A549 treated with Hydrocortisone at 1 μM for 4 hours (cell line): ENCODE data around the gene HDDC3. TPM values are rescaled to one million over a fixed set of nuclear protein-coding genes. Genes with fewer than 3 reads are reported as not detected.

ENCODE experiments used
- total RNA-seq: library from RNA; stranded (reverse); fragments of 200-300 nt; extraction: Qiagen RNA extraction; gene quantifications from 5 replicates; pipeline ENCODE4 v1.2.3, GENCODE V29; 2022

Gene HDDC3, protein sequence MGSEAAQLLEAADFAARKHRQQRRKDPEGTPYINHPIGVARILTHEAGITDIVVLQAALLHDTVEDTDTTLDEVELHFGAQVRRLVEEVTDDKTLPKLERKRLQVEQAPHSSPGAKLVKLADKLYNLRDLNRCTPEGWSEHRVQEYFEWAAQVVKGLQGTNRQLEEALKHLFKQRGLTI
- 26.8 to 38.6 TPM (median 34.3 TPM) in 5 replicates for total RNA-seq

DNA sequence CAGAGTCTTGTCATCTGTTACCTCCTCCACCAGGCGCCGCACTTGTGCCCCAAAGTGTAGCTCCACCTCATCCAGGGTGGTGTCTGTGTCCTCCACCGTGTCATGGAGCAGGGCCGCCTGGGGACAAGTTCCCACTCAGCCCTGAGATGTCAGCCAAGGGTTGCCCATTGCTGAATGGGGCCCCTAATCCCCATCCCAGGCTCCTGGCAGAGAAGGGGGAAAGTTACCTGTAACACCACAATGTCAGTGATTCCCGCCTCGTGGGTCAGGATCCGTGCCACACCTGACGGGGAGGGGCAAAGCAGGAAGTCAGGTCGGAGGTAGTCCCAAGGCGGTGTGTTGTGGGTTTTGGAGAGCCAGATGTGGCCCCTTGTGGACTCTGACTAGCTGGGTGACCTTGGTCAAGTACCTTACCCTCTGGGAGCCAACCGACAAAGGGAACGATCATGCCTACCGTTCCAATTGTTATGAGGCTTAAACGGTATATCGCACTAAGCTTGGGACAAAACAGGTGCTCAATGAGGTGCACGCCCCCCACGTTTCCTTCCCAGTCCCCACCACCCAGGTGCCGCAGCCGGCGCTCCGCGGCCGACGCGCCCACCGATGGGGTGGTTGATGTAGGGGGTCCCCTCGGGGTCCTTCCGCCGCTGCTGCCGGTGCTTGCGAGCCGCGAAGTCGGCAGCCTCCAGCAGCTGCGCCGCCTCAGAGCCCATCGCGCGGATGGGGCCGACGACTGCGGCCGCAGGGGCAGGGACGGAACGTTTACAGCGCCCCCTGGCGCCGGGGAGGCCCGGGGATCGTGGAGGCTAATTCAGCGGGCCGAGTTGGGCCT lies at the start of gene HDDC3:
Gene HDDC3 (minus strand): TSS at position 722 of the 832 bp plus-strand sequence. CDS start 9 bp downstream, at position 713.

DNA sequence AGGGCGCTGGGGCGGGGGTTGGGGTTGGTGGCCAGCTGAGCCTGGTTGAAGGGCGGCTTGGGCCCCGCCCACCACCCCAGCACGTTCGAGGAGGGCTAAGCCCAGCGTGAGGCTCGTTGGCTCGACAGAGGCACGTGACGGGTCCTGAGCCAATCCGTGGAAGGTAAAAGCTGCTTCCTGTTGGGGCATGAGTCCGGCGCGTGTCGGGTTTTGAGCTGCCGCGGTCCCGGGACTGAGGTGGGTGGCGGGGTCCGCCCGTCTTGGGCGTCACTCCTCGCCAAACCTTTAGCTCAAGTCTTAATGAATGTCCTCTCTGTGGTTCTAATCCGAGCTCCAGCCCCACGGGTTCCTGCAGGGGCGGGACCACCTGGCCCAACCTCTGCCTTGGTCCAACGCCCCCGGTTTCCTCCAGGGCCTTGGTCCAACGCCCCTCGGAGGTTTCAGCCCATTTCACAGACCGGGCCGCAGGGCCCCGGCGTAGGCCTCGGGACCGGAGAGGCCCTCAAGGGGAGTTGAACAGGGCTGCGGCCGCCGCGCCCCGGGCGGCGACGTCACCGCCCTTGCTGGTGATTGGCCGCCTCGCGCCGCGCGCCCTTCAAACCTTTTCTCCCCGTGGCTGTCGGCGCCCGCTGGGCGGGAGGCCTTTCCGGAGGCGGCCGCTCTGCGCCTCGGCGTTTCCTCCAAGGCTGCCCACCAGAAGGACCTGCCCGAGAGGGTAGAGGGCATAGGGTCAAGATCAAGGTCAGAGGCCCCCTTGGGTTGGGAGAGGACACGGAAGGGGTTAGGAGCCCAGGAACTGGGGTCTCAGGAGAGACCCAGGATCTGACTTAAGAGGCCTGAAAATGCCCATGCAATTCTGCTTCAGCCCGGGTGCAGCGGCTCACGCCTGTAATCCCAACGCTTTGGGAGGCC lies 22.6 kb upstream of the HDDC3 start, which contains the start of gene RCCD1:
Gene RCCD1 (plus strand): TSS at position 173 of the 912 bp plus-strand sequence. CDS start 1,851 bp downstream, outside the sequence.

DNA sequence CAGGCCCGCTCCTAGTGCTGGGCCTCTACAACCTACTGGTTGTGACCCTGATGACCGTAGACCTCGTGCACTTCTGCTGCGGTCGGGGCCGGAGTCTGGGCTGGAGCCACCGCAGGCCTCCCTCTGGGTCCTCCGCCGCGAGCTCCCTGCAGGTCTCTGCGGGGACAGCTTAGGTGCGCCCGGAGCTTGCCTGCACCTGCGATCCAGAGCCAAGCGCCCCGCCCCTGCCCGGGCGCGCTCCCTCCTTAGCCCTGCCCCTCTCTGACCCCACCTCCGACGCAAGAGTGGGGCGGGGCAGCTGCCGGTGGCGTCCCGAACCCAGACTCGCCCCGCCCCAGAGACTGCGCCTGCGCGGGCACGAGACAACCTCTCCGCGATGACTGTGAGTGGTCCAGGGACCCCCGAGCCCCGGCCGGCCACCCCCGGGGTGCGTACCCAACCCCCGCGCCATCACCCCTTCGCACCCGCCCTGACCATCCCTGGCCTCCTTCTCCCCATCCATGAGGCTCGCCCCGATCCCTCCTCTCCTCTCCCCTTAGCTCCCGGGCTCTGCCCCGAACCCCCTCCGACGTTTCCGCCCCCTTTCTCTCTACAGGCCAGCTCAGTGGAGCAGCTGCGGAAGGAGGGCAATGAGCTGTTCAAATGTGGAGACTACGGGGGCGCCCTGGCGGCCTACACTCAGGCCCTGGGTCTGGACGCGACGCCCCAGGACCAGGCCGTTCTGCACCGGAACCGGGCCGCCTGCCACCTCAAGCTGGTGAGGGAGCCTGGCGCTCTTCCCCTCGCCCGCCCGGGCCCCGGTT lies 2.8 kb upstream of the HDDC3 start, which contains the start of gene UNC45A:
Gene UNC45A (plus strand): TSS at position 337 of the 803 bp plus-strand sequence. CDS start 40 bp downstream, at position 377.

DNA sequence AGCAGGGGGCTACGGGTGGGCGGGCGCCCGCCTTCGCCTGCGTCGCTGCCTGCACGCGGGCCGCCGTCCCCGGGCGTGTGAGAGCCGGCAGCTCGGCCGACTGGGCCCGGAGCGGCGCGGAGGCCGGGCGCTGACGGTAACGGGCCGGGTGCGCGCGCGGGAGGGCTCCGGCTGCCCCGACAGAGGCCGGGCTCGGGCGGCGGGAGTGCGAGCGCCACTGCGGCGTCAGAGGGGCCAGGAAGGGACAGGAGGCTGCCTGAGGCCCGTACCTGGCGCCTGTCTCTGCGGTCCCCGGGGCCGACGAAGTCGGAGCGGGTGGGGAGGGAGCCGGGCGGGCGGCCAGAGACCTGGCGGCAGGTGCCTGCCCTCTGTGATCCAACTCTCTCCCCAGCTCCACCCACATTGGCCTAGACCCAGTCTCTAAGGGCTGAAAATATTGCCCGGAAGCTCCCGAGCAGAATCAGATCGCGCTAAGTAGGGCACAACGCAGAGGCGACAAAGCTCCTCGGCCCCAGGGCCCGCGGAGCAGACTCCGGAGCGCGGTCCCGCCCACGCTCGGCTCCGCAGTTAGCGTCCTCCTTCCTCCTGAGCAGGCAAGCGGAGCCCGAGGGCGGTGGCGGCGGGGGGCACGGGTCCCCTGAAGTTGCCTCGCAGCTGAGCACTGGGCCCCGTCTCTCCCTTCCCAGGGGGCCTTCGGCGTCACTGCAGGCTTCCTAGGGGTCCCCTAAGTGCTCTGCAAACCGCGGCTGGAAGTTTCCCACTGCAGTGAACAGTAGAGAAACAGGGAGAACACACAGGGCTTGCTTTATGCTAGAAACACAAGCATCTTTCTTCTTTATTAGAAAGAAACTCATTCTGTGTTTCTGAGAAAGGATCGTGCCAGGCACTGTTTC lies 29.3 kb downstream of the HDDC3 start, which contains the start of gene MAN2A2:
Gene MAN2A2 (plus strand): TSS at position 463 of the 893 bp plus-strand sequence. CDS start 906 bp downstream, outside the sequence.

DNA sequence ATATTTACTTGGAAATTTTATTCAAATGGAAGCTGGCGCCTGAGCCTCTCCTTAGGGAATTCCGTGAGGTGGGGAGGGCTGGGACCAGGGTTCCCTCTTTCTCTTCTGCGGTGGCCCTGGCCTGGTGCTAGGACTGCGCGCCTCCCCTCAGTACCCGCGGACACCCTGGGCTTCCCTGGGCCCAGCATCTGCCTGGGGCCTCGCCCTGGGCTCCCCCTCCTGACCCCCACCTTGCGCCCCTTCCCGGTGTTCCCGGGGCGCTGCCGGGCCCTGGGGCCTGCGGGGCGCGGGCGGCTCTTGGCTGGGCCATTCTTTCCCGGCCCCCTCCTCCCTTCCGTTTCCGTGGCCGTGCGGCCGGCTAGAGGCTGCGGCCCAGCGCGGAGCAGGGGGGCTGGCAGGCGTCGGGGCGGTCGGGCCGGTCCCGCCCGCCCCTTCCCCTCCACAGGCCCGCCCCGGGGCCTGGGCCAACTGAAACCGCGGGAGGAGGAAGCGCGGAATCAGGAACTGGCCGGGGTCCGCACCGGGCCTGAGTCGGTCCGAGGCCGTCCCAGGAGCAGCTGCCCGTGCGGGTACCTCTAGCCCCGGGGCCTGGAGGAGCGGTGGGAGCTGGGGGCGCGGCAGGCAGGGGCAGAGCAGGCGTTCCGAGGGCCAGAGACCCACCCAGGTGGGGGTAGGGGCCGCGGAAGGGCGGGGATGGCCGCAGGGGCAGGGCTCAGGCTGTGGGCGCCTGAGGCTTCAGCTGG lies 48.2 kb downstream of the HDDC3 start, which contains the start of gene FES:
Gene FES (plus strand): TSS at position 529 of the 743 bp plus-strand sequence. CDS start 542 bp downstream, outside the sequence.

Other genes with a start within 250 kb of the HDDC3 start
- gene BLM, start 215.2 kb downstream of the HDDC3 start, total RNA-seq, result 12.2 to 15.2 TPM (median 12.5 TPM) in 5 replicates
- 48.3 to 63.3 TPM (median 56.3 TPM) in 5 replicates for gene FURIN, start 64.0 kb downstream of the HDDC3 start, total RNA-seq
- 0.83 to 1.1 TPM (median 0.84 TPM) in 5 replicates for gene FES, start 48.0 kb downstream of the HDDC3 start, total RNA-seq
- 20.9 to 29.3 TPM (median 28.8 TPM) in 5 replicates for gene MAN2A2, start 29.2 kb downstream of the HDDC3 start, total RNA-seq
- gene UNC45A, start 2.7 kb upstream of the HDDC3 start, total RNA-seq, result 53.3 to 72.4 TPM (median 53.6 TPM) in 5 replicates
- gene RCCD1, start 22.3 kb upstream of the HDDC3 start, total RNA-seq, result 32.2 to 56.5 TPM (median 37.6 TPM) in 5 replicates
- gene PRC1, start 62.0 kb upstream of the HDDC3 start, total RNA-seq, result 182 to 271 TPM (median 197 TPM) in 5 replicates
- gene VPS33B, start 90.0 kb upstream of the HDDC3 start, total RNA-seq, result 11.9 to 16.5 TPM (median 14.7 TPM) in 5 replicates
- 0.05 to 0.14 TPM (median 0.08 TPM) in 5 replicates for gene SV2B, start 167.7 kb upstream of the HDDC3 start, total RNA-seq